CD14-positive monocyte (primary cell): Measurements from ENCODE around the gene ALDH18A1. TPM values are rescaled to one million over a fixed set of nuclear protein-coding genes. Genes with fewer than 3 reads are reported as not detected.
A peak's percentile ranks its signal among the peaks of the same experiment; 100 is the strongest.

ENCODE experiments used
- DNase-seq, 3 donors: peaks; one replicate each; pipeline ENCODE4 v3.0.0-alpha.2; 2011 to 2022
- H2AFZ ChIP-seq: 2 replicates; pipeline ENCODE4 v1.6.0; 2012; ENCODE audit warnings: mild to moderate bottlenecking, low read depth, low read length, inconsistent platforms; ENCODE audit not compliant: insufficient read depth, poor library complexity, severe bottlenecking
- H3K27ac ChIP-seq, 2 donors: 1 replicate in 1 of 2; 2 replicates in 1 of 2; pipeline ENCODE4 v1.5.1; 2012 to 2013; ENCODE audit warnings: low read length in 2 of 2, control low read depth in 1 of 2, inconsistent platforms in 1 of 2, low read depth in 1 of 2, mild to moderate bottlenecking in 1 of 2
- H3K27me3 ChIP-seq, 2 donors: one replicate each; pipeline versions ENCODE4 v1.6.0 to v1.6.1; 2011 to 2013; ENCODE audit warnings: low read length in 2 of 2; ENCODE audit not compliant: control insufficient read depth in 2 of 2, insufficient read depth in 2 of 2
- H3K36me3 ChIP-seq, 2 donors: replicated peaks in 1 of 2; 1 replicate in 1 of 2; 2 replicates in 1 of 2; pipeline versions ENCODE4 v1.5.1 to v1.6.1; 2012 to 2013; ENCODE audit warnings: low read length in 2 of 2, control low read depth in 1 of 2, inconsistent platforms in 1 of 2, mild to moderate bottlenecking in 1 of 2; ENCODE audit not compliant: insufficient read depth in 2 of 2, control insufficient read depth in 1 of 2
- H3K4me1 ChIP-seq, 2 donors: 1 replicate in 1 of 2; 2 replicates in 1 of 2; pipeline versions ENCODE4 v1.5.1 to v1.6.1; 2012 to 2013; ENCODE audit warnings: low read length in 2 of 2, control low read depth in 1 of 2, inconsistent platforms in 1 of 2, mild to moderate bottlenecking in 1 of 2, moderate library complexity in 1 of 2; ENCODE audit not compliant: insufficient read depth in 2 of 2, control insufficient read depth in 1 of 2
- H3K4me2 ChIP-seq: replicated peaks from 2 replicates; pipeline ENCODE3; 2012; ENCODE audit warnings: low read length, moderate library complexity, mild to moderate bottlenecking; ENCODE audit not compliant: poor library complexity, severe bottlenecking; ENCODE audit errors: extremely low read depth
- H3K4me3 ChIP-seq, 3 experiments: fragments of 200-600 bp in 1 of 3; sonication (generic) in 1 of 3; replicated peaks in 1 of 3; 1 replicate in 2 of 3; 2 replicates in 1 of 3; pipeline ENCODE4 v1.5.1; 2011 to 2013; ENCODE audit warnings: low read length in 3 of 3, mild to moderate bottlenecking in 3 of 3, control low read depth in 2 of 3, low read depth in 2 of 3, inconsistent platforms in 1 of 3, moderate library complexity in 1 of 3
- H3K79me2 ChIP-seq: 2 replicates; pipeline ENCODE4 v1.6.0; 2012; ENCODE audit warnings: mild to moderate bottlenecking, control low read depth, inconsistent platforms, low read length, moderate library complexity; ENCODE audit not compliant: insufficient read depth
- H3K9ac ChIP-seq: 2 replicates; pipeline ENCODE4 v1.6.0; 2017; ENCODE audit warnings: low read length, mild to moderate bottlenecking; ENCODE audit not compliant: insufficient read depth, poor library complexity, severe bottlenecking
- H3K9me3 ChIP-seq, 2 donors: replicated peaks in 1 of 2; 1 replicate in 1 of 2; 2 replicates in 1 of 2; pipeline versions ENCODE4 v1.5.1 to v1.6.1; 2012 to 2013; ENCODE audit warnings: low read length in 2 of 2, control low read depth in 1 of 2; ENCODE audit not compliant: control insufficient read depth in 1 of 2, insufficient read depth in 1 of 2
- H4K20me1 ChIP-seq: 2 replicates; pipeline ENCODE4 v1.6.0; 2012; ENCODE audit warnings: mild to moderate bottlenecking, low read length, control low read depth, moderate library complexity; ENCODE audit not compliant: insufficient read depth
- H3K27ac Mint-ChIP-seq, 7 donors: one replicate each; pipeline ENCODE4 v1.8.0; 2020; ENCODE audit warnings: mild to moderate bottlenecking in 7 of 7, mixed read lengths in 7 of 7, moderate library complexity in 6 of 7, inconsistent platforms in 2 of 7
- H3K27me3 Mint-ChIP-seq, 3 donors: one replicate each; pipeline ENCODE4 v1.8.0; 2021 to 2022; ENCODE audit warnings: low read depth in 3 of 3, mild to moderate bottlenecking in 3 of 3, mixed read lengths in 3 of 3, moderate library complexity in 3 of 3, inconsistent platforms in 1 of 3
- H3K36me3 Mint-ChIP-seq, 2 donors: one replicate each; pipeline ENCODE4 v1.8.0; 2020; ENCODE audit warnings: mixed read lengths in 2 of 2, inconsistent platforms in 1 of 2, mild to moderate bottlenecking in 1 of 2
- H3K4me1 Mint-ChIP-seq: one replicate; pipeline ENCODE4 v1.8.0; 2020; ENCODE audit warnings: mild to moderate bottlenecking, mixed read lengths
- H3K4me3 Mint-ChIP-seq, 2 donors: one replicate each; pipeline ENCODE4 v1.8.0; 2020; ENCODE audit warnings: mild to moderate bottlenecking in 2 of 2, mixed read lengths in 2 of 2, moderate library complexity in 1 of 2
- H3K9me3 Mint-ChIP-seq, 7 donors: one replicate each; pipeline ENCODE4 v1.8.0; 2020 to 2022; ENCODE audit warnings: mixed read lengths in 7 of 7, mild to moderate bottlenecking in 6 of 7, moderate library complexity in 6 of 7, inconsistent platforms in 2 of 7
- CTCF ChIP-seq: fragments of 200-600 bp; IDR thresholded peaks from one replicate; pipeline ENCODE4 v1.8.0; 2022; ENCODE audit warnings: antibody characterized with exemption, mild to moderate bottlenecking
- WGBS: methylation state at CpG from one replicate; pipeline ENCODE4 v1.1.5; 2013; ENCODE audit warnings: missing lambda C conversion rate; ENCODE audit not compliant: insufficient coverage; 5-methylcytosine and 5-hydroxymethylcytosine counted together
- intact Hi-C, 2 donors: fragments of 100-400 bp; cut with micrococcal nuclease; formaldehyde crosslinking; loops; one replicate each; pipeline versions ENCODE4 v1.15.0 to v1.15.1; 2023
- polyA plus RNA-seq, 3 donors: library from polyadenylated mRNA; depleted of rRNA in 1 of 3; unstranded in 2 of 3; stranded (reverse) in 1 of 3; fragments of 300-500 nt in 2 of 3; fragments of >200 nt in 1 of 3; fragmentation: Illumina TruSeq in 2 of 3; gene quantifications; 1 replicate in 2 of 3; 2 replicates in 1 of 3; pipeline ENCODE4 v1.2.3, GENCODE V29; 2012 to 2021

ALDH18A1 gene
- polyA plus RNA-seq, 3 donors, result 1.7 to 2.6 (median 2.6) TPM

GRCh38 chr10:95606922-95607321, 49.6 kb downstream of the ALDH18A1 start:
- intact Hi-C loops, result no loop called here
- Histone ChIP-seq H3K36me3 (peaks cover 23 to 69% of the 10 kb centered on the region in 2 donors), H3K4me1 (no peaks in the 10 kb centered on the region), H3K27me3 (no peaks in the 10 kb centered on the region), H3K9ac (no peak overlapping the region), H2AFZ (no peak overlapping the region), H3K79me2 (no peaks in the 10 kb centered on the region), H3K4me2 (no peak overlapping the region), H3K27ac (no peak overlapping the region), H4K20me1 (no peaks in the 10 kb centered on the region), H3K9me3 (no peaks in the 10 kb centered on the region), H3K4me3 (no peak overlapping the region)
- Mint-ChIP-seq H3K36me3 (peaks cover 43 to 55% of the 10 kb centered on the region in 2 donors), H3K27ac (no peak overlapping the region), H3K27me3 (peaks cover 0 to 1% (median under 1%) of the 10 kb centered on the region in 3 donors), H3K9me3 (no peaks in the 10 kb centered on the region), H3K4me1 (no peaks in the 10 kb centered on the region), H3K4me3 (no peak overlapping the region)
- WGBS, result no CpG with 5 or more reads among the region's 3 CpGs
- no peak for TF ChIP-seq CTCF
- DNase-seq, result no peak

- H3K27me3 ChIP-seq, result no peaks in the 10 kb centered on the region
- peak overlapping the region in 2 of 7 donors; percentile 7 to 23 for H3K27ac Mint-ChIP-seq
- H3K4me3 Mint-ChIP-seq, result no peak overlapping the region
- DNase-seq, result no peak
- H3K27me3 Mint-ChIP-seq, result peaks cover 0 to 3% (median 2%) of the 10 kb centered on the region in 3 donors
- H3K79me2 ChIP-seq, result no peaks in the 10 kb centered on the region
- H3K4me1 Mint-ChIP-seq, result no peaks in the 10 kb centered on the region
- H3K9ac ChIP-seq, result no peak overlapping the region
- H3K4me2 ChIP-seq, result no peak overlapping the region
- WGBS, result 97% methylated on average over 3 of the region's 3 CpGs
- no peak for TF ChIP-seq CTCF
- peaks cover 30 to 39% of the 10 kb centered on the region in 2 donors for H3K36me3 Mint-ChIP-seq
- H2AFZ ChIP-seq, result no peak overlapping the region
- H3K36me3 ChIP-seq, result peaks cover 12 to 51% of the 10 kb centered on the region in 2 donors
- no peak overlapping the region for H3K27ac ChIP-seq
- no peaks in the 10 kb centered on the region for H3K4me1 ChIP-seq
- intact Hi-C loops, result no loop called here
- H4K20me1 ChIP-seq, result no peaks in the 10 kb centered on the region
- no peaks in the 10 kb centered on the region for H3K9me3 ChIP-seq
- H3K9me3 Mint-ChIP-seq, result no peaks in the 10 kb centered on the region
- no peak overlapping the region for H3K4me3 ChIP-seq
Measured at GRCh38 chr10:95605163-95605562, 51.3 kb downstream of the ALDH18A1 start.
